Amniotic epithelial cell (primary cell): Measurements from ENCODE around the gene SERPINB8.
A peak's percentile ranks its signal among the peaks of the same experiment; 100 is the strongest.
"Not testable (repeated sequence)": the region's sequence is repeated elsewhere in the genome, so short reads cannot be mapped to it uniquely, and the experiment has no call there.

Experiments
- DNase-seq: peaks from one replicate; pipeline ENCODE4 v3.0.0-alpha.2; 2010; ENCODE audit warnings: low read depth

The SERPINB8 gene, protein sequence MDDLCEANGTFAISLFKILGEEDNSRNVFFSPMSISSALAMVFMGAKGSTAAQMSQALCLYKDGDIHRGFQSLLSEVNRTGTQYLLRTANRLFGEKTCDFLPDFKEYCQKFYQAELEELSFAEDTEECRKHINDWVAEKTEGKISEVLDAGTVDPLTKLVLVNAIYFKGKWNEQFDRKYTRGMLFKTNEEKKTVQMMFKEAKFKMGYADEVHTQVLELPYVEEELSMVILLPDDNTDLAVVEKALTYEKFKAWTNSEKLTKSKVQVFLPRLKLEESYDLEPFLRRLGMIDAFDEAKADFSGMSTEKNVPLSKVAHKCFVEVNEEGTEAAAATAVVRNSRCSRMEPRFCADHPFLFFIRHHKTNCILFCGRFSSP

DNA sequence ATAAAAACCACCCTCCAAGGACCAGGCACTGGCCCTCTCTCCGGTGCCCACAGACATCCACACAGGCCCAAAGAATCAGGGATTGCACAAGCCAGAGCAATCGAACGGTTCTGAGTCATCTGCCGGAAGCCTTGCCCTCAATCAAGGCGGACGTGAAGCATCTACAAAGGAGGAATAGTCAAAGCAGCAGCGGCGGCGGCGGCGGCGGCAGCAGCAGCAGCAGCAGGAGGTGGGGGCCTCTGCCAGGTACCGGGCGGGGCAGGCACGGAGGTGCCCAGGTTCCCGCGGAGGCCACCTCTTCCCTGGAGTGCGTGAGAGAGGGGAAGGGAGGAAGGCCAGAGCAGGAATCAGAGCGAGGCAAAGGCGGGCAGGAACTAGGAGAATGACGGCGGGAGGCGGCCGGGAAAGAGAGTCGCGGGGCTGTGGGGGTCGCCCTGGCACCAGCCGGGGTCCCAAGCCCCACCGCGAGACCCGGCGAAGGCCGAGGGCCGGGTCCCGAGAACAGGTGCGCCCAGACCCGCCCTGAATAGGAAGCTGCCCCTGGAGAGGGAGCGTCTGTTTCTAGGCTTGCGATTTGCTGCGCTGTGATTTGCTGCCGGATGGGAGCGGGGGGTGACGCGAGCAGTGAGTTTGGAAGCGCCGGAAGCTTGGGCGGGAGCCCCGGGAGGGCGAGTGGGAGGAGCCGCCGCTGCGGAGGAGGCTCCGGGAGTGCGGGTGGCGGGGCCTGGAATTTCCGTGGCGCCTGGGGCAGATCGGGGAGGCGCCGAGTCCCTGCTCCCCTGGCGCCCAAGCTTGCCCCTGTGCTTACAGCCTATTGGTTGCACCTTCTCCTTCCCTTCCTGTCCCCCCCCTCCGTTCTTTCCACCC lies at the start of gene SERPINB8:
SERPINB8 (plus strand) TSS at position 140 of the 867 bp plus-strand sequence. CDS start 8,228 bp downstream, outside the sequence.
- peak; percentile 93 for DNase-seq

GRCh38 chr18:63922049-63922448 lies 47.8 kb upstream of the SERPINB8 start:
- no peak for DNase-seq

- DNase-seq: peak; percentile 79
Measured at GRCh38 chr18:63924551-63924950, 45.3 kb upstream of the SERPINB8 start.

DNA sequence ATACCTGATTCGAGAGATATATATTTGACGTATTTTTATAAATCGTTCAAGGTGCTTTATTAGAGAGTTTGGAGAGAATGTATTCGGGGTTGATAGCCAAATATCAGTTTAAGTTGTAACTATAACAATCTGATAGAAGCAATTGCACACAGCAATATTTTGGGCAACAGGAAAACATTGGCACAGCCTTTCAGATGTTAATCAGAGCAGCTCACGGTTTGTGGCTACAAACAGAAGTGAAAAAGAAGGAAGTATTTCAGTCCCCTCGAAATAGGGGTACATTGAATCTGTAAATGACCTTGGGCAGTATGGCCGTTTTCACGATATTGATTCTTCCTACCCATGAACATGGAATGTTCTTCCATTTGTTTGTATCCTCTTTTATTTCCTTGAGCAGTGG lies 41.5 kb upstream of the SERPINB8 start:
- no peak for DNase-seq

DNA sequence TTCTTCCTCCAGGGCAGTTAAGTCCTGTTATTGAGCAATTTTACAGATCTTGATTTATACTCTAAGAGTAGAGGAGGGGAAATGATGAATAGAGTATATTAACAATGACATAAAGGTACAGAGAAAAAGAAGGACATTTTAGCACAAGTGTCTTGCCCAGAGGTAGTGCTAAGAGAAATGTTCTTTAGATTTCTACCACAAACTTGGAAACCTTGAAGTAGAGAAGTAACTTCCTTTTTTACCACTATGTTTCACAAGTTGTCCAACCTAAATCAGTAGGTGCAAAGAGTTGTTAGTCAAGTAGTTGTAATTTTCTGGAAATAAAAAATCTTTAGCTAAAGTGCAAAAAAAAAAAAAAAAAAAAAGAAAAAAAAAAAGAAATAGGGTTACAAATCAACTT lies 40.5 kb upstream of the SERPINB8 start:
- DNase-seq: not testable (repeated sequence)

DNA sequence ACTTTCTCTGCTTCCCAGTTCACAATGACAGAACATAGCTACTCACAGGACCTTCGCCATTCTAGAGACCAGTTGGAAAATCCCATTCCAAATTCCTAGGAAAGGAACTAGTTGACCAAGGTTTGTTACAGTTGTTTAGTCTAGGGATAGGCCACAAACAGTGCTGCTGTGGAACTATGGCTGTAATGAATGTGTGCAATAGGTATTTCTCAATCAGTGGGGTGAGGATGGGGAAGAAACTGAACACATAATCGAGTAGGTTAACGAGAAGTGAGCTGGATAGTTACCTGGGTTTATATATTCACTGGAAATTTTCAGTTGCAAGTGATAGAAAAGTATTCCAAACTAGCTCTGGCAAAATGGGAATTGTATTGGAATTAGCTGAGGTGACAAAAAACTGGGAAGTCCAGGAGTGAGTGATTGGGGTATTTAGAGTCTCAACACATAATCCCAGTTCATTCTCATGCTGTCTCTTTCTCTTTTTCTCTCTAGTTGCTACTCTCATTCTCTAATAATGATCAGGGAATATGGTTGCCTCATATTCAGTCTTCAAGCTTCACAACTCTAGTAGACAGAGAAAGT lies 39.0 kb upstream of the SERPINB8 start:
- no peak for DNase-seq

- peak; percentile 67 for DNase-seq
Measured at GRCh38 chr18:63936156-63936931, 33.5 kb upstream of the SERPINB8 start.

- DNase-seq: no peak
Measured at GRCh38 chr18:63936932-63937393, 32.9 kb upstream of the SERPINB8 start.

GRCh38 chr18:63940008-63940407 lies 29.9 kb upstream of the SERPINB8 start:
- no peak for DNase-seq

- not testable (repeated sequence) for DNase-seq
Measured at GRCh38 chr18:63940543-63941050, 29.3 kb upstream of the SERPINB8 start.

DNA sequence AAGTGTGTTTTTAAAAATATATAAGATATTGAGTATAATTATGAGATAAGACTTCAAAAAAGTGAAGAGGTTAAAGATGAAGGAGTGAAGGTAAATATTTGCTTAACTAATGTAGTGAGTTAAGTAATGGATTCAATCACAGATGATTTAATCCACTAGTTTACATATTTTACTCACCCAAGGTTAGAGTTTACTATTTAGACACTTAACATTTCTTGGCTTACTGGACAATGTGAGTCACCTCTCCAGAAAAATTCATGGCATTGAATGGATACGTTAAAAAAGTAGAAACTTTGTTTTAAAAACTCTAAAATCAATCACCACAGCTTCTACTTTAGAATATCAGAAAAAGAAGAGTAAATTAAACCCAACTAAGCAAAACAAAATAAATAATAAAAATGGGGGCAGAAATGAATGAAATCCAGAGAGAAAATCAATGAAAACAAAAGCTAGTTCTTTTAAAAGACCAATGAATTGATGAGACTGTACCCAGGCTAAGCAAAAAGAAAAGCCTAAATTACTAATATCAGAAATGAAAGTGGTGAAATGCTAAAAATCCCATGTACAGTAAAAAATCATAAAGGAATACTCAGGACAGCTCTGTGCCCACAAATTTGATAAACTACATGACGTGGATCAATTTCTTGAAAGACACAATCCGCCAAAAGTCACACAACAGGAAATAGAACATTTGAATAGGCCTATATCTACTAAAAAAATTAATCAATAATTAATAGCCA lies 22.7 kb upstream of the SERPINB8 start:
- no peak for DNase-seq

DNA sequence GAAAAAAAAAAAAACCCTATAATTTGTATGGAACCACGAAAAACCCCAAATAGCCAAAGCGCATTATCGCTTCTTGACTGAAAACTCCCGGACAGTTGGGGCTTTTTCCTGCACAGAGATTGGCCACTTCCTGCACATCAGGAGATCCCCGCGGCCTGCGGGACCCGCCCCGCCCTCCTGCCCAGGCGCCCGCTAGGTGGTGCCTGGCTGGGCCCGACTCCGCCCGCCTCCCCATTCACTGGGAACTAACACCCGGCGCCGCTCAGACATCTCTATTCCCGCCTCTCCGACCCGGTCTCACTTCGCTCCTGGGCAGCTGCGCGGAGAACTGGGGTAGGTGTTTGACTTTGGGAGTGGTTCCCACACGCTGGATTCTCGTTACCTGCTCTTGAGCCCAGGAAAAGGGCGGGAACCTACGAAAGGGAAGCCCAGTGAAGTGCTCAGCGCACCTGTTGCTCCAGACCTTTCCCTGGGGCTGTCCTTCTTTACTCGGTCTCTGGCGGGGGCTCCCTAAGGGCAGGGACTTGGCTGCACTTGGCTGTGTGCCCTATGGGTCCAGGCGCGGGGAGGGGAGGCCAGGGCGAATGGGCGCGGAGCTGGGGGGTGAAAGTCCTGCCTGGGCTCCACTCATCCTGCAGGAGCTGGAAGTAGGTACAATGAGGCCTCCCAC lies 20.7 kb upstream of the SERPINB8 start, which contains the start of gene HMSD:
HMSD (plus strand) TSS at position 234 of the 670 bp plus-strand sequence. CDS start 4,155 bp downstream, outside the sequence.
- DNase-seq: peak; percentile 38

DNA sequence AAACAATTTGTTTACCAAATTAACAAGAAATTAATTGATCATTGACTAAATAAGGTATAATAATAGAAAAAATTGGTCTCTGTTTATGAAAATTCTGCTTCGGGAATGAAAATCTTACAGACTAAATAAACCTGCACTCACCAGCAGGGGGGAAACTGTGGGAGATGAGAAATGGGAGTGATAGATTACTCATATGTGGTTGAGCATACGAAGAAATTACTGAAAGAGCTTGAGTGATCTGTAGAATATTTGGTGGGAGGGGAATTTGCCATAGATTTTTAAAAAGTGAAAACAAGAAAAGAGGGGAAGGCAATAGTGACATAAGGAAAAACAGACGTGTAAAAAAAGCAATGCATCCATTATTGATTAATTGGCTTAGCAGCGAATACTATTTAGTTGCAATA lies 18.6 kb upstream of the SERPINB8 start:
- peak; percentile 56 for DNase-seq

GRCh38 chr18:63953811-63954210 lies 16.1 kb upstream of the SERPINB8 start:
- no peak for DNase-seq

GRCh38 chr18:63956755-63957154 lies 13.1 kb upstream of the SERPINB8 start:
- DNase-seq: no peak

DNA sequence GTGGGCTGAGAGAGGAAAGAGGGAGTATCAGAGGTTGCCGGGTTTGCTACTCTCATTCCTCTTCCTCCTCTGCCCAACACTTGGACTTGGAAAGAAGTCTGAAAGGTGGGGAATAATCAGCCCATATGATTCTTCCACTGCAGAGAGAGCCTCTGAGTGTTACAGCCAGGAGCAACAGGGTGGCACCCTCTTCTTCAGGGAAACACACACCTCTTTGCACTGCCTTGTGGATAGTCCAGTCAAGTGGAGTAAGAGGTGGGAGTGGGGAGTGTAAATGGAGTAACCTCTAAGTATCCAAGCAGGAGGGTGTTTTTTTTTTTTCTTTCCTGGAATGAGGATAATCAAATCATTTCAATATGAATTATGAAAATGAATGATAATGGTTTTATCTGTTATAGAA lies 9.0 kb upstream of the SERPINB8 start:
- DNase-seq: no peak

DNA sequence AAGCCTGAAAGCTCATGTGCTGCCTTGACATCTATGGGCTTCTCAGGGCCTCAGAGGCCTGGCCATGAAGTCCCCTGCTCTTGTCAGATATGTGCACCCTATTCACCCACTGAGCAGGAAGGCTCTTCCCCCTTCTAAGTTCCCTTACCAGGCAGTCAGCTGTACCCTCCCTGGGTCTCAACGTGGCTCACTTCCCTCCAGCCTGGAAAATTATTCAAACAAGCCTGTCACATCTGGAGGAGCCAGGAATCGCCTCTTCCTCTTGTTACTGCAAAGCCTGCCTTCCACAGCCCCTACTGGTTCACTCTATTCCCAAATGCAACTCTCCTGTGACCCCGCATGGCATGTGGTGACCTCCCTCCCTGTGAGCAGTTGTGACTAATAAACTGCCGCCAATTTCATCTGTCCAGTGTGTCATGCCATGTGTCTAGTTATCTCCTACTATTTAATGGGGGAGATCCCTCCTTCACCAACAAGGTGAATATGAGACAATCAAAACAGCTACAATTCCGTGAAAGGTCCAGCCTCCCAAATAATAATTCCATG lies 8.4 kb upstream of the SERPINB8 start:
- DNase-seq: no peak

GRCh38 chr18:63962137-63962536 lies 7.7 kb upstream of the SERPINB8 start:
- peak; percentile 55 for DNase-seq

GRCh38 chr18:63963615-63964256 lies 6.1 kb upstream of the SERPINB8 start:
- peak; percentile 67 for DNase-seq
